Activated CD4-positive, alpha-beta T cell treated with anti-CD3 and anti-CD28 coated beads, Interleukin-2, amount 50 U/mL, for 16 hours (primary cell): ENCODE results near the gene ARID4A.
"Not testable (repeated sequence)": the region's sequence is repeated elsewhere in the genome, so short reads cannot be mapped to it uniquely, and the experiment has no call there.

Experiments used
- DNase-seq: peaks from one replicate; pipeline ENCODE4 v3.0.0-alpha.2; 2020

ARID4A gene

GRCh38 chr14:58291646-58292045 is 6.7 kb upstream of the ARID4A start:
- DNase-seq, result no peak

GRCh38 chr14:58292187-58292586 is 6.2 kb upstream of the ARID4A start:
- no peak for DNase-seq

DNA sequence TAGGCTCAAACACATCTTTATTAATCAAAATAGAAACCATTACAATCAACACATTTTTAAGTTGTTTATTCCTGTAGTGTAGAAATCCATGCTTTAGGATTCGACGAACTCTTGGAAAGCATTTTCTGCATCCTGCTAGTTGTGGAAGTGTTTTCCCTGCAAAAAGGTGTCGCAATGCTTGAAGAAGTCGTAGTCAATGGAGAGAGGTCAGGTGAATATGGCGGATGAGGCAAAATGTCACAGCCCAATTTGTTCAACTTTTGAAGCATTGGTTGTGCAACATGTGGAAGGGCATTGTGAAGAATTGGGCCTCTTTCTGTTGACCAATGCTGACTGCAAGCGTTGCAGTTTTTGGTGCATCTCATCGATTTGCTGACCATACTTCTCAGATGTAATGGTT is 4.2 kb upstream of the ARID4A start:
- no peak for DNase-seq

- peak; percentile 27 for DNase-seq
Measured at GRCh38 chr14:58296726-58297125, 1.6 kb upstream of the ARID4A start.

DNA sequence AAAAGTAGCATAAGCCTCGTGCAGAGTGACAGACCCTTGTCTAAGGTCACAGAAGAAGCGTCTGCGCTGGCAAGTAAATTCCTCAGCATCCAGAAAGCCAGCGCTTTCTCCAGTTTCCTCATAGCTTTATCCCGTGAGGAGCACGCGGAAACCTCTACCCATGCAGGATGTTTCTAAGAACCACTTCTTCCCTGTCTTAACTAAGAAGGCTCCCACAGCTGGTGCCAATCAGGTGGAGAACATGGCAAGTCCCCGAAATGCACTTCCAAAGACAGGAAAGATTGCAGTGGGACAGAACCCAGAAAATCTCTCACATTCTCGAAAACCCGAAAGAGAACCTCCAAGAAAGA is 968 bp upstream of the ARID4A start:
- no peak for DNase-seq

DNA sequence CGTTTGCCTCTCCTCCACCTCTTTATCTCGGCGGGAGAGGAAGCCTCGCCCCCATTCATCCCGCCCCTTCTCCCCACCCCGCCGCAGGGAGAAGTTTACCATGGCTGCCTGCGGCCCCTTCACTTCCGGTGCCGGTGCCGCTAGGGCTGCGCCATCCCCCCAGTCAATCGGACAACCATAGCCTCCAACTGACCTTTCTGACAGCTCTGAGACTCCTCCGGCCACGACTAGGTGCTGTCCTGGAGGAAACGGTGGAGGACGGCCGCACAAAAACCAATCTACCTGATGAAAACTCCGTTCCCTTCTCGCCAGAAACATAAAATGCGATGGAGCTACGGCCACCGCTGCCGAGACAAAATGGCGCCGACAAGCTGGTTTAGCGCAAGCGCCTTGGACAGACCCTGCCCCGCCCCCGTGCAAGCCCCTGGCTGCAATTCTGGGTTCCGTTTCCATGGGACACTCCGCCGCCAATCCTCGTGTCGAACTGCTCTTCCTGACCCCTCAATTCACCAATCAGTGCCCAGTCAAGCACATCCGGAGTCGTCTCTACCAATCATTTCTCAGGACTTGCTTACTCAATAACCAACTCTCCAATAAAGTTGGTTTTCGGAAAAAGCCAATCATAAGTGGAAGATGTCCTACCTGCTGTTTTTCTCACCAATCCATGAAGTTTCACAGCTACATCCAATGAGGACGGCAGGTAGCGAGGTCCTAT is 436 bp upstream of the ARID4A start:
- peak; percentile 99 for DNase-seq

DNA sequence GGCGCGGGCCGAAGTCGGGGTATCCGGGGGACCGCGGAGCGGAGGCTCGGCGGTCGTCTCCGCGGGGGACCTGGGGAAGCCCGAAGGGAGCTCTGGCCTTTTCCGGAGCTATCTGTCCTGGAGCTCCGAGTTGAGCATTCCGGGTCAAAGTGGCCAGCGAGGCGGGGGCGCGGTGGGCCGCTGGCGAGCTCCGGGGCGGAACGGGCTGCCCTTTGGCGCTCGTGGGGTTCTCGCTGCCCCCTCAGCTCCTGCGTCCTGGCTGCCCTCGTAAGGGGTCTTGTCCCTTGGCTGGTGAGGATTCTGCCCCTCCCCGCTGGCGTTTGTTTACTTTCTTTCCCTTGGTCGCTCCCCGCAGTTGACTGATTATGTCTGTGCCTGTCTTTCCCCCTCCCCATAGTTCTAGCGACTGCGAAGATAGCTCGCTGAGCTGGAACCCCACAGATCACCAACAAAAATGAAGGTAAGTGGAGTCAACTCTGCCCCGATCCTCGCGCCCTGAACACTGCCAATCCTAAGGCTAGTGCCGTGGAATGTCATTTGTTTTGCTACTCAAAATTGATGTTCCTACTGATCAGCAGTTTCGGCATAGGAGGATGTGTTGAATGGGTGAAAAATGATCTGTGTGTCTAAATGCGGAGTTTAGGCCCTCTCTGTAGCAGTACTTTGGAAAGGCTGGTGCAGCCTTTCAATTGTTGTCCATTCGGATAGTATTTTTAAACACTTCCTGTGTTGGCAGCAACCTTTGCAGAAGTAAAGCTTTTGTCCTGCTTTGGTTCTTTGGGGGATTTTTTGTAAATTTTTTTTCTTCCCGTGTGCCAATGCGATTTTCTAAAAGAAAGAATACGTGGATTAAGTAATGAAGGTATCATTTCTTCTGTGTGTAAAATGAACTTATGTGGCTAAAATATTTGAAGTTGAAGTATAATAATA is 1.3 kb downstream of the ARID4A start:
- no peak for DNase-seq

- no peak for DNase-seq
Measured at GRCh38 chr14:58301416-58301815, 3.1 kb downstream of the ARID4A start.

GRCh38 chr14:58305730-58306129 is 7.4 kb downstream of the ARID4A start:
- DNase-seq, result no peak

GRCh38 chr14:58307597-58308316 is 9.4 kb downstream of the ARID4A start:
- DNase-seq, result no peak

- DNase-seq, result no peak
Measured at GRCh38 chr14:58309086-58309485, 10.7 kb downstream of the ARID4A start.

DNA sequence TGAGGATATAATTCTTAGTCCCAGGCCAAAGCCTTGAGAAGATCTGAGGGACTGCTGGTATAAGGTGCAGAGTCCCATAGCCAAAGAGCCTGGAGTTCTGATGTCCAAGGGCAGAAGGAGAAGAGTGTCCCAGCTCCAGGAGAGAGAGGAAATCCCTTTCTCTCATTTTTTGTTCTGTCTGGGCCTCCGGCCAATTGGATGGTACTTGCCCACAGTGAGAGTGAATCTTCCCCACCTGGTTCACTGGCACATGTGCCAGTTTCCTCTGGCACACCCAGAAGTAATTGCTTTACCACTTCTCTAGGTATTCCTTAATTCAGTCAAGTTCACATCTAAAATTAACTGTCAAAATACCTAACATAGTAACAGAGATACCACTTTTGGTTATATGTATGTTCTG is 15.3 kb downstream of the ARID4A start:
- DNase-seq, result no peak

DNA sequence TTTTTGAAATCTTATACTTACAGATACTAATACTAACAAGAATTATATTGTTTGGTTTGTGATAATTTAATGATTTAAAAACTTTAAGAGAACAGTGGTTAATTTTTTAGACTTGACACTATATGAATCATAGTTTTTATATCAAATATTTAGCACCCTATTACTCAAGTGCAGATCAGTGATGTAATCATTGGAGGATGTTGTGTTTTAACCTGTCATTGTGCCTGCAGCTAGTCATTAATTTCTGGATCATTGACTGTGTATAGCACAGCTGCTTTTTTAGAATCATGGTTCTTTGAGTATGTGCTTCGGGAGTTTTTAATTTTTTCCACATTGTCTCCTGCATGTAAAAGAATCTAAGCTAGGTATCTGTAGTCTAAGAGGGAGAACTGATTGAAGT is 17.3 kb downstream of the ARID4A start:
- DNase-seq, result no peak

DNA sequence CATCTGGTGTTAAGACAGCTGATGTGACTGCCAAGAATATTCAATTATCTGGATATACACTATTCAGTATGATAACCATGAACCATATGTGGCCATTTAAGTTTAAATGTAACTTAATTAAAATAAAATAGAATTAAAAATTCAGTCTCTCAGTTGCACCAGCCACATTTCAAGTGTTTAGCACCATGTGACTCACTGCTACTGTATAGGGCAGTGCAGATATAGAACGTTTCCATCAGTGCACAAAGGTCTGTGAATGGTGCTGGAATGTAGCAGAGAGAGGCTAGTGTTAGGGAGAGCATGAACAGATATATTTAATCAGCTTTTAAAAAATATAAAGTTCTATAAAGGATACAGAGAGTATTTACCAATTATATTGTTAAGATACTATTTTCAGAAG is 28.7 kb downstream of the ARID4A start:
- DNase-seq, result no peak

DNA sequence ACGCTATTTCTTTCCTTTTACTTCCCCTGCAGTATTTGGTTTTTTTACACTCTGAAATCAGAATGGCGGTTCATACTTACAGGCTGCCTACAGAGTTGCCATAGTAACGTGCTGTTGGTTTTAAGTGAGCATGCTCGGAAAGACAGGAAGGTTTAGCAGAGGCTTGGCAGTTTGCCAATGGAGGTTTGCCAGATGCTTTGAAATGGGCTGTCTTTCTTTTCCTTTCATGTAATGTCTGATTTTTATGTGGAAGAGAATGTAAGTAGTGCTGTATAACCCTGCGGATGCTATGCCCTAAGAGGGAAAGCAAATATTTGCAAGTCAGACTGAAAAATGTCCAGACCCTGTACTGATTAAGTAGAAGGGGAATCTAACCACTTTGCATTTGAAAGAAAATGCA is 32.8 kb downstream of the ARID4A start:
- DNase-seq, result peak; percentile 92

DNA sequence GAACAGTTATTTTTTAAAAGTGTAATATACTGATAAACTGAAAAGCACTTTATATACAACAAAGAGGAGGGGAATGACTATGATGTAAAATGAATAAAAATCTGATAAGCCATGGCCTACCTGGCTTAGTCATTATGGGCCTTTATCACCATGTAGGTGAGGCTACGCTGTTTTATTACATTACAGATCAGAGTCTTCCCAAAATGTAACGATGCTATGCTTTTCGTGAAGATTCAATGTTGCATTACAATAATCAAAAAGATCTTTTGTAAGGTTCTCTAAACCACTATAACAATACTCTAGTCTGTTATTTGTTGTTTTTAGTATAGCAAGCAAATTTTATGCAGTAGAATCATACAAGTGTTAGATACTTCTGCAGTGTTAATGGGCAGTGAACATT is 34.2 kb downstream of the ARID4A start:
- DNase-seq, result no peak

DNA sequence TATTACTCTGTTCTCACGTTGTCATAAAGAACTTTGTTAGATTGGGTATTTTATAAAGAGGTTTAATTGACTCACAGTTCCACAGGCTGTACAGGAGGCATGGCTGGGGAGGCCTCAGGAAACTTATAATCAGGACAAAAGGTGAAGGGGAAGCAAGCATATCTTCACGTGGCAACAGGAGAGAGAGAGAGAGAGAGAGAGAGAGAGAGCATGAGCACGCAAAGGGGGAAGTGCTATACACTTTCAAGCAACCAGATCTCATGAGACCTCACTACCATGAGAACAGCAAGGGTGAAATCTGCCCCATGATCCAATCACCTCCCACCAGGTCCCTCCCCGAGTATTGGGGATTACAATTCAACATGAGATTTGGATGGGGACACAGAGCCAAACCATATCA is 41.3 kb downstream of the ARID4A start:
- DNase-seq, result not testable (repeated sequence)

DNA sequence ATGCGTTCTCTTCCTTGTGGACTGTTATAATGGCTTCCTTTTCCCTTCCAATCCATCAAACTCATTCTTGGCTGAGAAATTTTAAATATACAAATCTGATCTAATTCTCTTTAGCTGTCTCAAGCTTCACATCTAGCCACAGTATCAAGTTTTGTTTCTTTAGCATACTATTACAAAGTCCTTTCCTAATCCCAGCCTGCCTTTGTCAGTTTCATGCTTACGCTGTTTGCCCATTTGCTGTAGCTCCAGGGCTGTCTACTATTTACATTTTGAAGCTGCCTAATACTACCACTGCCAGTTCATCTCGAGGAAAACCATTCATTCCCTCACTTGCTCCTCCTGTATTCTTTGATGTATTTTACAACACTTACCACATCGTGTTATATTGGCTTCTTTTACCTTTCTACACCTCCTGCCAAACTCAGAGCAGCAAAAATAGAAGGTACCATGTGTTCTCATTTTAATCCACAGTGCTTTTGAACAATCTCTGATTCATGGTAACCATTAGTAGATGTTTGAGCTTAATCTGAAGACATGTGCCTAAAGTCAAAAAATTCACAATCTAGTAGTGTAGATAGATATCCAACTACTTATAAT is 42.9 kb downstream of the ARID4A start:
- DNase-seq, result no peak

DNA sequence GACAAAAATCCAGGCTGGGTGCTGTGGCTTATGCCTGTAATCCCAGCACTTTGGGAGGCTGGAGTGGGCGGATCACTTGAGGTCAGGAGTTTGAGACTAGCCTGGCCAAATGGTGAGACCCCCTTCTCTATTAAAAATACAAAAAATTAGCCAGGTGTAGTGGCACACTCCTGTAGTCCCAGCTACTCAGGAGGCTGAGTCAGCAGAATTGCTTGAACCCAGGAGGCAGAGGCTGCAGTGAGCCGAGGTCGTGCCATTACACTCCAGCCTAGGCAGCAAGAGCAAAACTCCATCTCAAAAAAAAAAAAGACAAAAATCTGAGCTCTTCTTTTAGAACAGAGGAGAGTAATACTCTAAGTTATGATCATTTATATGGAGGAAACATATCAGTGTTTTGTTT is 45.2 kb downstream of the ARID4A start:
- DNase-seq, result not testable (repeated sequence)

DNA sequence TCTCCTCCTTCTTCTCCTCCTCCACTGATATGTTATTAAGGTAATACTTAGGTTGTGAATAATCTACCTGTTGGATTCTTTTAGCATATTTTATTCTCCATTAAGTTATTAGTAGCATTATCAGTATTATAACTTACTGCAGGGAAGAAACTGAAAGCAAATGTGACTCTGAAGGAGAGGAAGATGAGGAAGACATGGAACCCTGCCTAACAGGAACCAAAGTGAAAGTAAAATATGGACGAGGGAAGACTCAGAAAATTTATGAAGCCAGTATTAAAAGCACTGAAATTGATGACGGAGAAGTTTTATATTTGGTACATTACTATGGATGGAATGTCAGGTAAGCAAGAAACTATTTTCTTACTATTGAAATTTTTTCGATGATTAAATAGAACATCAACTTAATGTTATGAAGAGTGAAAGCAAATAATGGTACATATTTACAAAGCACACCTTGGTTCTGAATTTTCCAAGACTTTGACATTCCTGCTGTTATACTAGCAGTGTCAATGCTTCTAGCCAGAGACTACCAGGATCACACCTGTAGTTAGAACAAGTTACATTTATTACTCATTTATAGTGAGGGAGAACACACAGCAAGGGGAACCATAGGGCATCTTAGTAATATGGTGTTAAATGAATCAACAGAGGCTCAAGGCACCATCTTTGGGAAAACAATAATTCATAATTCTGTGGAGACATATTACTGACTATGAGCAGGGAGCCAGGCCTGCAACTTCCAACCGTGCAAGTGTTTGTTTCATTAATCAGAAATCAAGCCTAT is 55.4 kb downstream of the ARID4A start:
- DNase-seq, result no peak

GRCh38 chr14:58354808-58355207 is 56.5 kb downstream of the ARID4A start:
- DNase-seq, result no peak

- no peak for DNase-seq
Measured at GRCh38 chr14:58356268-58356667, 57.9 kb downstream of the ARID4A start.
